ENCODE data around the gene ANO1. TPM values are rescaled to one million over a fixed set of nuclear protein-coding genes. Genes with fewer than 3 reads are reported as not detected.
"Not testable (repeated sequence)": the region's sequence is repeated elsewhere in the genome, so short reads cannot be mapped to it uniquely, and the experiment has no call there.

The ANO1 gene
- total RNA-seq, 2 donors from 2014 or later = 10.2 to 29.4 TPM

DNA sequence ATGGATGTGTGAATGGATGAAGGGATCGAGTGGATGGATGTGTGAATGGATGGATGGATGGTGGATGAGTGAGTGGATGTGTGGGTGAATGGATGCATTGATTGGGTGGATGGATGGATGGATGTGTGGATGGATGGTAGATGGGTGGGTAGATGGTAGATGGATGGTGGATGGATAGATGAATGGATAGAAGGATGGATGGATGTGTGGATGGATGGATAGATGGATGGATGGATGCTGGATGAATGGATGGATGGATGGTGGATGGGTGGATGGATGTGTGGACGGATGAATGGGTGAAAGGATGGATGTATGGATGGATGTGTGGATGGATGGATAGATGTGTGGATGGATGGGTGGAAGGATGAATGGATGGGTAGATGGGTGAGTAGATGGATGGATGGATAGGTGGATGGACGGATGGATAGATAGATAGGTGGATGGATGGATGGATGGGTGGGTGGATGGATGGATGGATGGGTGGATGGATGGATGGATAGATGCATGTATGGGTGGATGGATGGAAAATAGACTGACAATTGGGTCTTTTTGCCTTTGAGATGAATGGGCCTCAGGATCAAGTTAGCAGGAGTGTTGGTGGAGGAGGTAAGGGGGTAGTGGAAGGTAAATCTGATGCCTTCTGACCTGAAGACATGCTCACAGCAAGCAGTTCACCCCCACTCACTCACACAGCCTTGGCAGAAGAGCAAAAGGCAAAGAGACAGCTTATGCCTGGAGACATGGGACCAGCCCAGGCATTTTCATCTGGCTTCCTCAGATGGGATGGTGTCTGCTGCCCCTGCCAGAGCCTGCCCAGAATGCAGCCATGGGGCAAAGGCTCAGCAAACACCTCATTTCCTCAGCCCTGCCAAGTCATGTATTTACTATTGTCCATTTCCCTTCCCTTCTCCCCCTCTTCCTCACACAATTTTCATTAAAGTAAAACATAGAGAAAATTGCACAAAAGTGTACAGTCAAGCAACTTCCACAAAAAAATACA lies 117.0 kb downstream of the ANO1 start:
- no peak overlapping the region for H3K27ac ChIP-seq
- no peaks in the 10 kb centered on the region for H3K9me3 ChIP-seq
- H3K4me1 ChIP-seq = no peaks in the 10 kb centered on the region
- no peaks in the 10 kb centered on the region for H3K27me3 ChIP-seq
- no peak for DNase-seq (ENCODE audit: low spot score)
- TF ChIP-seq, protein P1, sequence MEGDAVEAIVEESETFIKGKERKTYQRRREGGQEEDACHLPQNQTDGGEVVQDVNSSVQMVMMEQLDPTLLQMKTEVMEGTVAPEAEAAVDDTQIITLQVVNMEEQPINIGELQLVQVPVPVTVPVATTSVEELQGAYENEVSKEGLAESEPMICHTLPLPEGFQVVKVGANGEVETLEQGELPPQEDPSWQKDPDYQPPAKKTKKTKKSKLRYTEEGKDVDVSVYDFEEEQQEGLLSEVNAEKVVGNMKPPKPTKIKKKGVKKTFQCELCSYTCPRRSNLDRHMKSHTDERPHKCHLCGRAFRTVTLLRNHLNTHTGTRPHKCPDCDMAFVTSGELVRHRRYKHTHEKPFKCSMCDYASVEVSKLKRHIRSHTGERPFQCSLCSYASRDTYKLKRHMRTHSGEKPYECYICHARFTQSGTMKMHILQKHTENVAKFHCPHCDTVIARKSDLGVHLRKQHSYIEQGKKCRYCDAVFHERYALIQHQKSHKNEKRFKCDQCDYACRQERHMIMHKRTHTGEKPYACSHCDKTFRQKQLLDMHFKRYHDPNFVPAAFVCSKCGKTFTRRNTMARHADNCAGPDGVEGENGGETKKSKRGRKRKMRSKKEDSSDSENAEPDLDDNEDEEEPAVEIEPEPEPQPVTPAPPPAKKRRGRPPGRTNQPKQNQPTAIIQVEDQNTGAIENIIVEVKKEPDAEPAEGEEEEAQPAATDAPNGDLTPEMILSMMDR (IDR thresholded peaks at IDR 0.05) = no peak
- no peak overlapping the region for H3K4me3 ChIP-seq
- no peaks in the 10 kb centered on the region for H3K36me3 ChIP-seq

DNA sequence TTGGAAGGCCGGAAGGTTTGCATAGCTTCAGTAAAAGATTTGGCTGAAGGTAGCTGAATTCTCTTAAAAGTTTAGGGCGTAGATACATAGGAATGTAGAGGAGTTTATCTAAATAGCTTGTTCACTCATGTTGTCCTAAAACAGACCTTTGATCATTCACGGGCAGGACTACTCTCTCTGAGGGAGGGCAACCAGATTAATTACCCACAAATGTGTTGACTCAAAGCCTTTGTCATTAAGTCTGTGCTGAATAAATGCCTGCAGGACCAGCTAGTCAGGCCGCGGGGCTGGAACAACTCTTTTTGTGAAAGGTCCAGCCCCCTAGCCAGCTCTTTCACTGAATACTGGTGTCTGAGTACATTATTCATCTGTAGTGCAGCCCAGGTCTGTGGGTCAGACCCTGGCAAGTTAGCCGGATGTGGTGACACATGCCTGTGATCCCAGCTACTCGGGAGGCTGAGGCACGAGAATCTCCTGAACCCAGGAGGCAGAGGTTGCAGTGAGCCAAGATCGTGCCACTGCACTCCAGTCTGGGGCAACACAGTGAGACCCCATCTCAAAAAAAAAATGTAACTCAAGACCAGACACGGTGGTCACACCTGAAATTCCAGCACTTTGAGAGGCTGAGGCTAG lies 122.2 kb downstream of the ANO1 start:
- TF ChIP-seq, protein P1 (IDR thresholded peaks at IDR 0.05) = no peak
- no peaks in the 10 kb centered on the region for H3K27me3 ChIP-seq
- DNase-seq (ENCODE audit: low spot score) = no peak
- H3K36me3 ChIP-seq = no peaks in the 10 kb centered on the region
- no peaks in the 10 kb centered on the region for H3K9me3 ChIP-seq
- H3K27ac ChIP-seq = no peak overlapping the region
- H3K4me3 ChIP-seq = no peak overlapping the region
- H3K4me1 ChIP-seq = peaks cover 0 to 17% of the 10 kb centered on the region in 2 donors

DNA sequence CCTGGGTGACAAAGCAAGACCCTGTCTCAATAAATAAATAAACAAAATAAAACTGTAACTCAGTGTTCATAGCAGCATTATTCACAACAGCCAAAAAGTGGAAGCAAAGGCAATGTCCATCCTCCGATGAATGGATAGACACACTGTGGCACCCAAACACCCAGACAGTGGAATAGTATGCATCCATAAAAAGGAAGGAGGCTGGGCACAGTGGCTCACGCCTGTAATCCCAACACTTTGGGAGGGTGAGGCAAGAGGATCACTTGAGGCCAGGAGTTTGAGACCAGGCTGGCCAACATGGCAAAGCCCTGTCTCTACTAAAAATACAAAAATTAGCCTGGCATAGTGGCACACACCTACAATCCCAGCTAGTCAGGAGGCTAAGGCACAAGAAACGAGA lies 122.9 kb downstream of the ANO1 start:
- H3K27ac ChIP-seq; H3K27me3 ChIP-seq; H3K4me3 ChIP-seq; H3K36me3 ChIP-seq; H3K9me3 ChIP-seq; DNase-seq (ENCODE audit: low spot score): not testable (repeated sequence)
- H3K4me1 ChIP-seq = peaks cover 0 to 19% of the 10 kb centered on the region in 2 donors

DNA sequence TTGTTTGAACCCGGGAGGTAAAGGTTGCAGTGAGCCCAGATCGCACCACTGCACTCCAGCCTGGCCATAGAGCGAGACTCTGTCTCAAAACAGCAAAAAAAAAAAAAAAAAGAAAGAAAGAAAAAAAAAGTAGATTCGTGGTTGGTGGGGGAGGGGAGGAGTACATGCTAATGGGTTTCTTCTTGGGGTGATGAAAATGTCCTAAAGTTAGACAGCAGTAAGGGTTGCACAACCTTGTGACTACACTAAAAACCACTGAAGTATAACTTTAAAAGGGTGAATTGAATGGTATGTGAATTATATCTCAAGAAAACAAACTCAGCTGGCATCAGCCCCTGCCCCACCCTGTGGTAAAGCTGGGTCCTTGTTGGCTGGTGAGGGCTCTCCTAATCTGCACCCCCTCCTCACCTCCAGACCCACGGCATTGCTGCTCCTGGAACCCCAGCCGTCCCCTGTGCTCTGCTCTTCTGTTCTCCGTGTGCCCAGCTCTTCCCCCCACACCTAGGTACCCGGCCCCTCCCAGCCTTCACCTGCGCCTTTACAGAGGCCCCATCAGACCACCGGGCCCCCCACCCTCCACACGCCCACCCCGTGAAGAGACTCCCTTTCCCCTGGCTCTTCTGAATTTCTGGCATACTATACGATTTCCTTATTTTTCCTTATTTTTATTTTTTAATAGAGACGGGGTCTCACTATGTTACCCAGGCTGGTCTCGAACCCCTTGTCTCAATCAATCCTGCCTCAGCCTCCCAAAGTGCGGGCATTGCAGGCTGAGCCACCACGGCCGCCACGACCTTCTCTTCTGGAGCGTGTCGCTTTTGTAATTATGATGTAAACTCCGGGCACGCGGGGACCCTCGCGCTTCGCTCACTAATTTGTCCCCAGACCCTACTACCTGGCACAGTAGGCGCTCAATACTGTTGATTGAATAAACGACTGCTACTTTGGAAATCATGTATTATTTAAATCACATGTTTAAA lies 124.1 kb downstream of the ANO1 start:
- no peak for DNase-seq (ENCODE audit: low spot score)
- TF ChIP-seq, protein P1 (IDR thresholded peaks at IDR 0.05) = no peak
- Histone ChIP-seq H3K27me3 (no peaks in the 10 kb centered on the region), H3K27ac (peak overlapping the region; percentile 92), H3K36me3 (peaks cover 10% of the 10 kb centered on the region), H3K4me3 (peak overlapping the region; percentile 86 to 99), H3K9me3 (no peaks in the 10 kb centered on the region), H3K4me1 (peaks cover 0 to 24% of the 10 kb centered on the region in 2 donors)

DNA sequence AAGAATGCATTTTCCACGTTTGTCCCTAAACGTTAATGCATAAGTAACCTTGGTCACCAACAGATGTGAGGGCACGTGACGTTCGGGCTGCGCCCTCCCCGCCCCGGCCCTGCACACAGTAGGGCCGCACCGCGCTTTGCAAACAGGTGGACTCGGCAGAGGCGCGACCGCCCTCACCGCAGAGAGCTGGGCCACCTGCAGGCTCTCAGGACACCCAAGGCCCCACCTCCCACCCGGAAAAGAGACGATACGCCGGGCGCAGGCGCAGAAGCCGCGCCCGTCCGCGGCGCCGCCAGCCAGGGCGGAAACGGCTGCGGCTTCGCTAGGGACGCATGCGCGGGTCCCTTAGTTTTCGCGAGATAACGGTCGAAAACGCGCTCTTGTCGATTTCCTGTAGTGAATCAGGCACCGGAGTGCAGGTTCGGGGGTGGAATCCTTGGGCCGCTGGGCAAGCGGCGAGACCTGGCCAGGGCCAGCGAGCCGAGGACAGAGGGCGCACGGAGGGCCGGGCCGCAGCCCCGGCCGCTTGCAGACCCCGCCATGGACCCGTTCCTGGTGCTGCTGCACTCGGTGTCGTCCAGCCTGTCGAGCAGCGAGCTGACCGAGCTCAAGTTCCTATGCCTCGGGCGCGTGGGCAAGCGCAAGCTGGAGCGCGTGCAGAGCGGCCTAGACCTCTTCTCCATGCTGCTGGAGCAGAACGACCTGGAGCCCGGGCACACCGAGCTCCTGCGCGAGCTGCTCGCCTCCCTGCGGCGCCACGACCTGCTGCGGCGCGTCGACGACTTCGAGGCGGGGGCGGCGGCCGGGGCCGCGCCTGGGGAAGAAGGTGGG lies 125.0 kb downstream of the ANO1 start, which contains the start of gene FADD:
Gene FADD, plus strand, starts transcription at position 377 of the 831 bp plus-strand sequence. Its CDS starts 164 bp downstream, at position 541.
- no peaks in the 10 kb centered on the region for H3K9me3 ChIP-seq
- peaks cover 10% of the 10 kb centered on the region for H3K36me3 ChIP-seq
- peaks cover 0 to 30% of the 10 kb centered on the region in 2 donors for H3K4me1 ChIP-seq
- no peaks in the 10 kb centered on the region for H3K27me3 ChIP-seq
- DNase-seq (ENCODE audit: low spot score) = peak; percentile 90
- peak within 1 kb of the TSS; percentile 92 for H3K27ac ChIP-seq
- TF ChIP-seq, protein P1 (IDR thresholded peaks at IDR 0.05) = no peak
- H3K4me3 ChIP-seq = peak within 1 kb of the TSS; percentile 86 to 99

All from right atrium auricular region (tissue), 2 donors.